Ectodermal cell (in vitro differentiated cells): ENCODE data around the gene CRELD1.
A peak's percentile ranks its signal among the peaks of the same experiment; 100 is the strongest.
"Not testable (repeated sequence)": the region's sequence is repeated elsewhere in the genome, so short reads cannot be mapped to it uniquely, and the experiment has no call there.

Experiments
- H3K27ac ChIP-seq: 2 replicates; pipeline ENCODE4 v1.7.0; 2013; ENCODE audit warnings: mild to moderate bottlenecking, low read depth, low read length; ENCODE audit not compliant: insufficient read depth, poor library complexity, severe bottlenecking
- H3K27me3 ChIP-seq: 2 replicates; pipeline ENCODE4 v1.7.0; 2013; ENCODE audit warnings: mild to moderate bottlenecking, low read length; ENCODE audit not compliant: insufficient read depth, control insufficient read depth, poor library complexity, severe bottlenecking
- H3K36me3 ChIP-seq: one replicate; pipeline ENCODE4 v1.7.0; 2013; ENCODE audit warnings: low read length; ENCODE audit not compliant: control insufficient read depth, insufficient read depth
- H3K4me1 ChIP-seq: one replicate; pipeline ENCODE4 v1.7.0; 2013; ENCODE audit warnings: low read length; ENCODE audit not compliant: control insufficient read depth, insufficient read depth
- H3K4me3 ChIP-seq: 2 replicates; pipeline ENCODE4 v1.7.0; 2013; ENCODE audit warnings: low read depth, low read length, control low read depth; ENCODE audit not compliant: insufficient read depth
- H3K9me3 ChIP-seq: 2 replicates; pipeline ENCODE4 v1.7.0; 2013; ENCODE audit warnings: mild to moderate bottlenecking, low read length, moderate library complexity; ENCODE audit not compliant: control insufficient read depth
- WGBS, 2 experiments: methylation state at CpG; one replicate each; pipeline ENCODE4 v1.1.7; 2013; ENCODE audit warnings: missing lambda C conversion rate in 2 of 2; 5-methylcytosine and 5-hydroxymethylcytosine counted together

CRELD1 gene

GRCh38 chr3:9934235-9934621, 594 bp downstream of the CRELD1 start:
- Histone ChIP-seq H3K9me3 (no peaks in the 10 kb centered on the region), H3K4me1 (peaks cover 11% of the 10 kb centered on the region), H3K27ac (no peak overlapping the region), H3K27me3 (peaks cover 6% of the 10 kb centered on the region), H3K36me3 (peaks cover 4% of the 10 kb centered on the region), H3K4me3 (peak overlapping the region; percentile 44)
- WGBS, 2 experiments, result 49 to 50% methylated on average over 11 of the region's 11 CpGs

- peaks cover 11% of the 10 kb centered on the region for H3K4me1 ChIP-seq
- peaks cover 6% of the 10 kb centered on the region for H3K27me3 ChIP-seq
- 79 to 81% methylated on average over 4 of the region's 4 CpGs for WGBS, 2 experiments
- no peak overlapping the region for H3K4me3 ChIP-seq
- H3K27ac ChIP-seq, result no peak overlapping the region
- peaks cover 4% of the 10 kb centered on the region for H3K36me3 ChIP-seq
- H3K9me3 ChIP-seq, result no peaks in the 10 kb centered on the region
Measured at GRCh38 chr3:9934993-9935392, 1.4 kb downstream of the CRELD1 start.

GRCh38 chr3:9935966-9936510, 2.4 kb downstream of the CRELD1 start:
- Histone ChIP-seq H3K27me3 (peaks cover 6% of the 10 kb centered on the region), H3K4me1 (peaks cover 11% of the 10 kb centered on the region), H3K27ac (no peak overlapping the region), H3K9me3 (no peaks in the 10 kb centered on the region), H3K36me3 (peaks cover 4% of the 10 kb centered on the region), H3K4me3 (no peak overlapping the region)
- WGBS, 2 experiments, result 92 to 96% methylated on average over 5 of the region's 5 CpGs

- H3K27ac ChIP-seq, result no peak overlapping the region
- no peaks in the 10 kb centered on the region for H3K9me3 ChIP-seq
- peaks cover 11% of the 10 kb centered on the region for H3K4me1 ChIP-seq
- H3K36me3 ChIP-seq, result peaks cover 4% of the 10 kb centered on the region
- no peak overlapping the region for H3K4me3 ChIP-seq
- WGBS, 2 experiments, result 95 to 96% methylated on average over 13 of the region's 13 CpGs
- H3K27me3 ChIP-seq, result peaks cover under 1% of the 10 kb centered on the region
Measured at GRCh38 chr3:9937486-9938238, 4.0 kb downstream of the CRELD1 start.

GRCh38 chr3:9938966-9939365, 5.3 kb downstream of the CRELD1 start:
- Histone ChIP-seq H3K9me3 (no peaks in the 10 kb centered on the region), H3K4me3 (no peak overlapping the region), H3K36me3 (peaks cover 4% of the 10 kb centered on the region), H3K27ac (peak overlapping the region; percentile 60), H3K4me1 (peaks cover 7% of the 10 kb centered on the region), H3K27me3 (no peaks in the 10 kb centered on the region)
- WGBS, 2 experiments, result 88 to 94% methylated on average over 1 of the region's 2 CpGs

- not testable (repeated sequence) for H3K9me3 ChIP-seq, H3K4me3 ChIP-seq, H3K27me3 ChIP-seq, H3K36me3 ChIP-seq, H3K4me1 ChIP-seq, H3K27ac ChIP-seq
- 92 to 93% methylated on average over 24 to 30 of the region's 32 CpGs for WGBS, 2 experiments
Measured at GRCh38 chr3:9939906-9940305, 6.3 kb downstream of the CRELD1 start.

- Histone ChIP-seq H3K36me3 (peaks cover 4% of the 10 kb centered on the region), H3K27me3 (no peaks in the 10 kb centered on the region), H3K27ac (no peak overlapping the region), H3K4me1 (no peaks in the 10 kb centered on the region), H3K4me3 (no peak overlapping the region), H3K9me3 (no peaks in the 10 kb centered on the region)
- WGBS, 2 experiments, result 96 to 98% methylated on average over 10 of the region's 10 CpGs
Measured at GRCh38 chr3:9940746-9941145, 7.1 kb downstream of the CRELD1 start.

GRCh38 chr3:9942164-9942563, 8.5 kb downstream of the CRELD1 start:
- H3K27ac ChIP-seq, result no peak overlapping the region
- peaks cover 4% of the 10 kb centered on the region for H3K36me3 ChIP-seq
- no peak overlapping the region for H3K4me3 ChIP-seq
- no peaks in the 10 kb centered on the region for H3K4me1 ChIP-seq
- 84% methylated on average over 3 of the region's 4 CpGs for WGBS, 2 experiments
- no peaks in the 10 kb centered on the region for H3K9me3 ChIP-seq
- H3K27me3 ChIP-seq, result peaks cover 3% of the 10 kb centered on the region

GRCh38 chr3:9942934-9943690, 9.5 kb downstream of the CRELD1 start:
- 91% methylated on average over 11 of the region's 11 CpGs for WGBS, 2 experiments
- Histone ChIP-seq H3K4me3 (no peak overlapping the region), H3K9me3 (no peaks in the 10 kb centered on the region), H3K27ac (no peak overlapping the region), H3K4me1 (no peaks in the 10 kb centered on the region), H3K27me3 (peaks cover 3% of the 10 kb centered on the region), H3K36me3 (no peaks in the 10 kb centered on the region)

GRCh38 chr3:9944271-9944670, 10.6 kb downstream of the CRELD1 start:
- 95 to 97% methylated on average over 11 of the region's 11 CpGs for WGBS, 2 experiments

More at GRCh38 chr3:9944271-9944670, 10.6 kb downstream of the CRELD1 start:
- Histone ChIP-seq H3K4me3 (no peak overlapping the region), H3K9me3 (no peaks in the 10 kb centered on the region), H3K27me3 (peaks cover 3% of the 10 kb centered on the region), H3K27ac (no peak overlapping the region), H3K36me3 (peaks cover 4% of the 10 kb centered on the region), H3K4me1 (no peaks in the 10 kb centered on the region)
